Kidney (tissue), 14 donors: ENCODE results near the gene ERCC2. TPM values are rescaled to one million over a fixed set of nuclear protein-coding genes. Genes with fewer than 3 reads are reported as not detected.
"Not testable (repeated sequence)": the region's sequence is repeated elsewhere in the genome, so short reads cannot be mapped to it uniquely, and the experiment has no call there.

Experiments used
- DNase-seq, 5 donors: peaks; one replicate each; pipeline ENCODE4 v3.0.0-alpha.2; 2013 to 2020
- FAIRE-seq: peaks from 2 replicates; lab custom pipeline; 2012; peaks lifted over from hg19 to GRCh38; lab: Jason Lieb, UNC
- H3K27ac ChIP-seq, 2 donors: one replicate each; pipeline ENCODE4 v1.7.0; 2013; ENCODE audit warnings: low read depth in 2 of 2, low read length in 2 of 2, inconsistent platforms in 1 of 2
- H3K27me3 ChIP-seq: one replicate; pipeline ENCODE4 v1.7.1; 2013; ENCODE audit warnings: low read length, inconsistent platforms; ENCODE audit not compliant: control insufficient read depth, insufficient read depth
- H3K36me3 ChIP-seq, 3 donors: one replicate each; pipeline versions ENCODE4 v1.7.0 to v1.7.1; 2013; ENCODE audit warnings: low read length in 3 of 3, control low read depth in 1 of 3, inconsistent platforms in 1 of 3; ENCODE audit not compliant: insufficient read depth in 3 of 3, control insufficient read depth in 2 of 3
- H3K4me1 ChIP-seq, 3 donors: one replicate each; pipeline versions ENCODE4 v1.7.0 to v1.7.1; 2013; ENCODE audit warnings: low read length in 3 of 3, inconsistent platforms in 1 of 3, low read depth in 1 of 3; ENCODE audit not compliant: control insufficient read depth in 2 of 3, insufficient read depth in 2 of 3
- H3K4me3 ChIP-seq, 3 donors: one replicate each; pipeline versions ENCODE4 v1.7.0 to v1.8.1; 2013; ENCODE audit warnings: low read length in 3 of 3, control low read depth in 1 of 3, inconsistent platforms in 1 of 3
- H3K9ac ChIP-seq, 3 donors: one replicate each; pipeline versions ENCODE4 v1.7.0 to v1.7.1; 2013; ENCODE audit warnings: low read length in 3 of 3, control low read depth in 1 of 3, inconsistent platforms in 1 of 3
- H3K9me3 ChIP-seq, 3 donors: one replicate each; pipeline versions ENCODE4 v1.7.0 to v1.7.1; 2013; ENCODE audit warnings: low read length in 3 of 3, control low read depth in 1 of 3, inconsistent platforms in 1 of 3; ENCODE audit not compliant: control insufficient read depth in 2 of 3, insufficient read depth in 1 of 3
- intact Hi-C: fragments of 100-400 bp; cut with DNase I; formaldehyde crosslinking; loops from one replicate; pipeline ENCODE4 v1.11.1; 2022
- polyA plus RNA-seq: library from polyadenylated mRNA; stranded (reverse); fragments of 350-450 nt; fragmentation: Illumina TruSeq; extraction: RNeasy Lipid Tissue Mini Kit (QIAGEN cat#74804); gene quantifications from one replicate; pipeline ENCODE4 v1.2.3, GENCODE V29; 2014; ENCODE audit warnings: low read depth, low replicate concordance; ENCODE audit not compliant: insufficient read depth
- total RNA-seq: library from RNA; stranded (reverse); fragmentation: NEBNext Ultra II Directional; extraction: Animal tissue kit (Norgen Biotek cat#: 25700); gene quantifications from one replicate; pipeline ENCODE4 v1.2.1, GENCODE V29; 2021
- TF ChIP-seq, protein P1 (sequence below): IDR thresholded peaks from 3 replicates; pipeline ENCODE4 v1.5.1; 2012; ENCODE audit warnings: mild to moderate bottlenecking, moderate library complexity, borderline replicate concordance; ENCODE audit not compliant: insufficient read depth; ENCODE audit errors: extremely low read depth
- donor health status: control.
- donor health status: control.
- donor health status: control.
- donor health status: control.
- donor health status: control.
- donor health status: DM: yes; HTN: yes; CAD: no.
- donor health status: Normal renal cell carcinoma (clear cell type).

The ERCC2 gene
- total and polyA plus RNA-seq, 2 donors from 2014 or later: 16.7 to 19.0 TPM

- H3K9ac ChIP-seq: no peak overlapping the region
Measured at GRCh38 chr19:45409557-45409920, 39.2 kb upstream of the ERCC2 start.

DNA sequence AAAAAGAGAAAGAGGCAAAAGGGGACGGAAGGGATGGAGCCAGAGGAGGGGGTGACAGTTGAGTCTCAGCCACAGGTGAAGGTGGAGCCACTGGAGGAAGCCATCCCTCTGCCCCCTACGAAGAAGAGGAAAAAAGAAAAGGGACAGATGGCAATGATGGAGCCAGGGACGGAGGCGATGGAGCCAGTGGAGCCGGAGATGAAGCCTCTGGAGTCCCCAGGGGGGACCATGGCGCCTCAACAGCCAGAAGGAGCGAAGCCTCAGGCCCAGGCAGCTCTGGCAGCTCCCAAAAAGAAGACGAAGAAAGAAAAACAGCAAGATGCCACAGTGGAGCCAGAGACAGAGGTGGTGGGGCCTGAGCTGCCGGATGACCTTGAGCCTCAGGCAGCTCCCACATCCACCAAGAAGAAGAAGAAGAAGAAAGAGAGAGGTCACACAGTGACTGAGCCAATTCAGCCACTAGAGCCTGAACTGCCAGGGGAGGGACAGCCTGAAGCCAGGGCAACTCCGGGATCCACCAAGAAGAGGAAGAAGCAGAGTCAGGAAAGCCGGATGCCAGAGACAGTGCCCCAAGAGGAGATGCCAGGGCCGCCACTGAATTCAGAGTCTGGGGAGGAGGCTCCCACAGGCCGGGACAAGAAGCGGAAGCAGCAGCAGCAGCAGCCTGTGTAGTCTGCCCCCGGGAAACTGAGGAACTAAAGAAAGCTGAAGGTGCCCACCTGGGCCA is 38.6 kb upstream of the ERCC2 start:
- H3K9me3 ChIP-seq: no peaks in the 10 kb centered on the region
- no peak overlapping the region for H3K4me3 ChIP-seq
- peaks cover 0 to 6% (median 0%) of the 10 kb centered on the region in 3 donors for H3K4me1 ChIP-seq
- TF ChIP-seq, protein P1, sequence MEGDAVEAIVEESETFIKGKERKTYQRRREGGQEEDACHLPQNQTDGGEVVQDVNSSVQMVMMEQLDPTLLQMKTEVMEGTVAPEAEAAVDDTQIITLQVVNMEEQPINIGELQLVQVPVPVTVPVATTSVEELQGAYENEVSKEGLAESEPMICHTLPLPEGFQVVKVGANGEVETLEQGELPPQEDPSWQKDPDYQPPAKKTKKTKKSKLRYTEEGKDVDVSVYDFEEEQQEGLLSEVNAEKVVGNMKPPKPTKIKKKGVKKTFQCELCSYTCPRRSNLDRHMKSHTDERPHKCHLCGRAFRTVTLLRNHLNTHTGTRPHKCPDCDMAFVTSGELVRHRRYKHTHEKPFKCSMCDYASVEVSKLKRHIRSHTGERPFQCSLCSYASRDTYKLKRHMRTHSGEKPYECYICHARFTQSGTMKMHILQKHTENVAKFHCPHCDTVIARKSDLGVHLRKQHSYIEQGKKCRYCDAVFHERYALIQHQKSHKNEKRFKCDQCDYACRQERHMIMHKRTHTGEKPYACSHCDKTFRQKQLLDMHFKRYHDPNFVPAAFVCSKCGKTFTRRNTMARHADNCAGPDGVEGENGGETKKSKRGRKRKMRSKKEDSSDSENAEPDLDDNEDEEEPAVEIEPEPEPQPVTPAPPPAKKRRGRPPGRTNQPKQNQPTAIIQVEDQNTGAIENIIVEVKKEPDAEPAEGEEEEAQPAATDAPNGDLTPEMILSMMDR: no peak
- H3K27ac ChIP-seq: no peak overlapping the region
- H3K27me3 ChIP-seq: peaks cover 11% of the 10 kb centered on the region
- H3K36me3 ChIP-seq: peaks cover 0 to 6% (median 4%) of the 10 kb centered on the region in 3 donors
- DNase-seq (no peak), FAIRE-seq (no peak)
- intact Hi-C loops: no loop called here
- H3K9ac ChIP-seq: no peak overlapping the region

More at GRCh38 chr19:45409557-45409920, 39.2 kb upstream of the ERCC2 start:
- Histone ChIP-seq H3K27me3 (peaks cover 6% of the 10 kb centered on the region), H3K4me3 (no peak overlapping the region), H3K27ac (no peak overlapping the region), H3K36me3 (peaks cover 0 to 8% (median 4%) of the 10 kb centered on the region in 3 donors), H3K4me1 (peaks cover 0 to 4% (median 0%) of the 10 kb centered on the region in 3 donors), H3K9me3 (no peaks in the 10 kb centered on the region)
- intact Hi-C loops: no loop called here
- DNase-seq: no peak
- TF ChIP-seq, protein P1: no peak
- no peak for FAIRE-seq

GRCh38 chr19:45408121-45408520 is 37.7 kb upstream of the ERCC2 start:
- TF ChIP-seq, protein P1: no peak
- Histone ChIP-seq H3K36me3 (no peaks in the 10 kb centered on the region), H3K4me1 (peaks cover 0 to 10% (median 5%) of the 10 kb centered on the region in 3 donors), H3K27me3 (peaks cover 15% of the 10 kb centered on the region), H3K9me3 (no peaks in the 10 kb centered on the region), H3K4me3 (no peak overlapping the region), H3K9ac (no peak overlapping the region), H3K27ac (no peak overlapping the region)
- FAIRE-seq: no peak
- no peak for DNase-seq
- intact Hi-C loops: no loop called here

- H3K9ac ChIP-seq, H3K27ac ChIP-seq, FAIRE-seq, H3K9me3 ChIP-seq, H3K36me3 ChIP-seq, intact Hi-C loops, H3K4me3 ChIP-seq, DNase-seq, H3K4me1 ChIP-seq: not testable (repeated sequence)
- peaks cover 15% of the 10 kb centered on the region for H3K27me3 ChIP-seq
Measured at GRCh38 chr19:45407585-45407984, 37.2 kb upstream of the ERCC2 start.
